ENCODE data around the gene COPS4. TPM values are rescaled to one million over a fixed set of nuclear protein-coding genes. Genes with fewer than 3 reads are reported as not detected.
A peak's percentile ranks its signal among the peaks of the same experiment; 100 is the strongest.
"Not testable (repeated sequence)": the region's sequence is repeated elsewhere in the genome, so short reads cannot be mapped to it uniquely, and the experiment has no call there.

COPS4 gene
- total RNA-seq, 4 donors from 2014 or later: 21.3 to 113 (median 73.3) TPM

GRCh38 chr4:83108101-83108861, 73.3 kb downstream of the COPS4 start:
- H3K36me3 ChIP-seq: no peaks in the 10 kb centered on the region
- no peak overlapping the region for H3K4me3 ChIP-seq
- no peaks in the 10 kb centered on the region for H3K27me3 ChIP-seq
- intact Hi-C loops (cut with DNase I; ENCODE audit: low total_unique reads): no loop called here
- TF ChIP-seq CTCF (IDR thresholded peaks at IDR 0.05) (no peak), POLR2A (IDR thresholded peaks at IDR 0.05) (no peak)
- DNase-seq: no peak
- no peaks in the 10 kb centered on the region for H3K4me1 ChIP-seq
- no peaks in the 10 kb centered on the region for H3K9me3 ChIP-seq
- no peak overlapping the region for H3K27ac ChIP-seq

GRCh38 chr4:83109480-83110222, 74.7 kb downstream of the COPS4 start:
- no peak for TF ChIP-seq CTCF (IDR thresholded peaks at IDR 0.05)
- no peak for TF ChIP-seq POLR2A (IDR thresholded peaks at IDR 0.05)
- H3K27ac ChIP-seq: peak overlapping the region; percentile 33 to 64
- peak in 1 of 2 donors; percentile 18 for DNase-seq
- no peaks in the 10 kb centered on the region for H3K36me3 ChIP-seq
- intact Hi-C loops (cut with DNase I; ENCODE audit: low total_unique reads): no loop called here
- H3K4me3 ChIP-seq: peak overlapping the region; percentile 31 to 48
- H3K27me3 ChIP-seq: no peaks in the 10 kb centered on the region
- H3K4me1 ChIP-seq: no peaks in the 10 kb centered on the region
- no peaks in the 10 kb centered on the region for H3K9me3 ChIP-seq

- H3K4me1 ChIP-seq: no peaks in the 10 kb centered on the region
Observed at GRCh38 chr4:83110223-83110945, 75.4 kb downstream of the COPS4 start.

DNA sequence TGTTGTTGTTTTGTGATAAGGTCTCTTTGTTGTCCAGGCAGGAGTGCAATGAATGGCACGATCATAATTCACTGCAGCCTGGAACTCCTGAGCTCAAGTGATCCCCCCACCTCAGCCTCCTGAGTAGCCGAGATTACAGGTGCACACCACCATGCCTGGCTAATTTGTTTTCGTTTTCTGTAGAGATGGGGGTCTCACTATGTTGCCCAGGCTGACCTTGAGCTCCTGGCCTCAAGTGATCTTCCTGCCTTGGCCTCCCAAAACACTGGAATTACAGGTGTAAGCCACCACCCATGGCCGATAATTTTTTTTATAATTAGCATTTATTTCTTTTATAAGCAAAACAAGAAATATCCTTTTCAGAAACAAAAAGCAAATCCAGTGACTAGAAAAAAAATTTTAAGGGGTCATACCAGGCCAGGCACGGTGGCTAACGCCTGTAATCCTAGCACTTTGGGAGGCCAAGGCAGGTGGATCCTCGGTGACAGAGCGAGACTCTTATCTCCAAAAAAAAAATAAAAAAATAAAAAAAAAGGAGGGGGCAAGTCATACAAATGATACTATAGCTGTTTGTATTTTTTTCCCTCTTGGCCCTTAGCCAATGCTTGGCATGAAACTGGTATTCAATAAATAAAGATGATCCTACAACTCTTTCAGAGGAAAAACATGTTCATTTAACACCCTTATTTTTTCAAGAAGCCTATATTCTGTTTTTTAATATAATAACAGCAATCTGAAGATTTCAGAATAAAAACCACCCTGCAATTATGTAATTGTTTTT, 76.2 kb downstream of the COPS4 start:
- Histone ChIP-seq H3K36me3 (no peaks in the 10 kb centered on the region), H3K27me3 (no peaks in the 10 kb centered on the region), H3K9me3 (no peaks in the 10 kb centered on the region), H3K4me3 (no peak overlapping the region), H3K27ac (no peak overlapping the region), H3K4me1 (no peaks in the 10 kb centered on the region)
- intact Hi-C loops (cut with DNase I; ENCODE audit: low total_unique reads): no loop called here
- no peak for DNase-seq
- TF ChIP-seq CTCF (IDR thresholded peaks at IDR 0.05) (no peak), POLR2A (IDR thresholded peaks at IDR 0.05) (no peak)

More at GRCh38 chr4:83110223-83110945, 75.4 kb downstream of the COPS4 start:
- Histone ChIP-seq H3K36me3 (no peaks in the 10 kb centered on the region), H3K4me3 (peak overlapping the region; percentile 31 to 48), H3K27me3 (no peaks in the 10 kb centered on the region), H3K9me3 (no peaks in the 10 kb centered on the region), H3K27ac (peak overlapping the region; percentile 33 to 64)
- TF ChIP-seq CTCF (IDR thresholded peaks at IDR 0.05) (peak; percentile 36 to 78 (median 54)), POLR2A (IDR thresholded peaks at IDR 0.05) (no peak)
- DNase-seq: peak; percentile 75 to 78
- intact Hi-C loops (cut with DNase I; ENCODE audit: low total_unique reads): no loop called here

DNA sequence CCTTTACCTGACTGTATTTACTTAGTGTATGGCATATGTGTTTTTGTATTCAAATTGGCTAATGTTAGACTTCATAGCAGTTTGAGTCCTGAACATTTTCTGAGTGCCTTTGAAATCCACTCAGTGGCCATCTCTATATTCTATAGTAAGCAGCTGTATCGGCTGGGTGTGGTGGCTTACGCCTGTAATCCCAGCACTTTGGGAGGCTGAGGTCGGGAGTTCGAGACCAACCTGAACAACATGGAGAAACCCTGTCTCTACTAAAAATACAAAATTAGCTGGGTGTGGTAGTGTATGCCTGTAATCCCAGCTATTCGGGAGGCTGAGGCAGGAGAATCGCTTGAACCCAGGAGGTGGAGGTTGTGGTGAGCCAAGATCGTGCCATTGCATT, 76.8 kb downstream of the COPS4 start:
- H3K27ac ChIP-seq; DNase-seq; H3K27me3 ChIP-seq; H3K4me3 ChIP-seq; H3K36me3 ChIP-seq; H3K4me1 ChIP-seq; intact Hi-C loops (cut with DNase I; ENCODE audit: low total_unique reads); H3K9me3 ChIP-seq: not testable (repeated sequence)
